GM18507 (cell line): ENCODE data around the gene BICDL2.
"Not testable (repeated sequence)": the region's sequence is repeated elsewhere in the genome, so short reads cannot be mapped to it uniquely, and the experiment has no call there.

Experiments used
- DNase-seq: peaks from one replicate; pipeline ENCODE4 v3.0.0; 2011; ENCODE audit warnings: low read depth; ENCODE audit not compliant: insufficient read length; ENCODE audit errors: extremely low spot score
- FAIRE-seq: peaks from 2 replicates; lab custom pipeline; 2011; peaks lifted over from hg19 to GRCh38; lab: Jason Lieb, UNC

BICDL2 gene

GRCh38 chr16:3066440-3066748 lies 29.6 kb upstream of the BICDL2 start:
- DNase-seq (no peak), FAIRE-seq (no peak)

- FAIRE-seq = no peak
- DNase-seq = no peak
Measured at GRCh38 chr16:3065742-3066439, 29.1 kb upstream of the BICDL2 start.

DNA sequence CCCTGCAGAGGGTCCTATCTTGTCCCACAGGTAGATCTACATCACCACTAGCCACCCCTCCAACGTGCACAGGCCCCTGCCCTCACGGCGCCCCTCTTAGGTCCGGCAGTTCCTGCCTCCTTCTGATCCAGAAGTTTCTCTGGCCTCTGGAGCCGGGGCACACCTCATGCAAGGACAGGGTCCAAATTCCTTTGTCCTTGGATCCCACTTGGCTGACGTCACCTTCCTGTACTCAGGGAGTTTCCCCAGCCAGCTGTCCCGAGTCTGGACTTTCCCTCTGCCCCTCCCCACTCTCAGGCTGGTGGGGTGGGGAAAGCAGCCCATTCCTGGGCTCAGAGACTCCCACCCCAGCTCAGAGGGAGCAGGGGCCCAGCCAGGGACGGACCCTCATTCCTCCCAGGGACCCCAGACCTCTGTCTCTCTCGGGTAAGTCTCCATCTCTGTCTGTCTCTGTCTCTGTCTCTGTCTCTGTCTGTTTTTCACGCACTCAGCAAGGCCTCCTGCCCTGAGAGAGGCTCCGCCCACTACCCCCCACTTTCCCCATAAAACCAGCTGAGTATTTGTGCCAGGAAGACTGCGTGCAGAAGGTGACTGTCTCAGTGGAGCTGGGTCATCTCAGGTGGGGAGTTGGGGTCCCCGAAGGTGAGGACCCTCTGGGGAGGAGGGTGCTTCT lies 28.5 kb upstream of the BICDL2 start, which contains the start of gene IL32:
Gene IL32, plus strand, starts transcription at position 572 of the 673 bp plus-strand sequence. CDS start 172 bp downstream, outside the sequence.
- DNase-seq (no peak), FAIRE-seq (peak; percentile 65)

- FAIRE-seq (no peak), DNase-seq (no peak)
Measured at GRCh38 chr16:3063625-3064386, 27.1 kb upstream of the BICDL2 start.

DNA sequence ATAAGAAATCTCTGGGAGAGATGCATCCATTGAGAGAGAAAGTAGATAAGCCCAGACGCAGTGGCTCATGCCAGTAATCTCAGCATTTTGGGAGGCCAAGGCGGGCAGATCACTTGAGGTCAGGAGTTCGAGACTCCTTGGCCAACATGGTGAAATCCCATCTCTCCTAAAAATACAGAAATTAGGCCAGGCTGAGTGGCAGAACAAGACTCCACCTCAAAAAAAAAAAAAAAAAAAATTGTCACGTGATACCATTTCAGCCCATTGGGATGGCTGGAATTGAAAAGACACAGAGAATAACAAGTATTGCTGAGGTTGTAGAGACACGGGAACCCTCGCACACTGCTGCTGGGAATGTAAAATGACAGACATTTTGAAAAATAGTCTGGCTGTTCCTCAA lies 25.8 kb upstream of the BICDL2 start:
- FAIRE-seq (no peak), DNase-seq (no peak)

GRCh38 chr16:3060339-3061127 lies 23.8 kb upstream of the BICDL2 start:
- FAIRE-seq = no peak
- DNase-seq = no peak

- no peak for DNase-seq
- FAIRE-seq = no peak
Measured at GRCh38 chr16:3059723-3060242, 23.0 kb upstream of the BICDL2 start.

- FAIRE-seq (peak; percentile 64), DNase-seq (peak; percentile 88)
Measured at GRCh38 chr16:3059041-3059722, 22.4 kb upstream of the BICDL2 start.

DNA sequence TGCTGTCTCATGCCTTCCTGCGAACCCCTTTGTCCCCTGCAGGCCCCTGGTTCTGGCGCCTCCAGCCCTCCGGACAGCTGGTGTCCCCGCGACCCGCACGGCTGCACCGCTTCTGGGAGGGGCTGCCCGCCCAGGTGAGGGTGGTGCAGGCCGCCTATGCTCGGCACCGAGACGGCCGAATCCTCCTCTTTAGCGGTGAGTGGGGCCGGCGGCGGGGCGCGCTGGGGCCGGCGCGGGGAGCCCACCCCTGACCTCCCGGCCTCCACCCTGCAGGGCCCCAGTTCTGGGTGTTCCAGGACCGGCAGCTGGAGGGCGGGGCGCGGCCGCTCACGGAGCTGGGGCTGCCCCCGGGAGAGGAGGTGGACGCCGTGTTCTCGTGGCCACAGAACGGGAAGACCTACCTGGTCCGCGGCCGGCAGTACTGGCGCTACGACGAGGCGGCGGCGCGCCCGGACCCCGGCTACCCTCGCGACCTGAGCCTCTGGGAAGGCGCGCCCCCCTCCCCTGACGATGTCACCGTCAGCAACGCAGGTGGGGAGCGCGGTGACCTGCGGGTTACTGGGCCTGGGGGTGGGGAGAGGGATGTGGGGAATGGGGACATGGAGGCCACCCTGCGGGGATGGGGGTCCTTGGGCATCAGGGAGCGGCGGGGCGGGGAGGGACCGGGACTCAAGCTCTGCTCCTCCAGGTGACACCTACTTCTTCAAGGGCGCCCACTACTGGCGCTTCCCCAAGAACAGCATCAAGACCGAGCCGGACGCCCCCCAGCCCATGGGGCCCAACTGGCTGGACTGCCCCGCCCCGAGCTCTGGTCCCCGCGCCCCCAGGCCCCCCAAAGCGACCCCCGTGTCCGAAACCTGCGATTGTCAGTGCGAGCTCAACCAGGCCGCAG lies 21.6 kb upstream of the BICDL2 start:
- FAIRE-seq (no peak), DNase-seq (no peak)

GRCh38 chr16:3057181-3058138 lies 20.7 kb upstream of the BICDL2 start:
- no peak for FAIRE-seq
- no peak for DNase-seq

DNA sequence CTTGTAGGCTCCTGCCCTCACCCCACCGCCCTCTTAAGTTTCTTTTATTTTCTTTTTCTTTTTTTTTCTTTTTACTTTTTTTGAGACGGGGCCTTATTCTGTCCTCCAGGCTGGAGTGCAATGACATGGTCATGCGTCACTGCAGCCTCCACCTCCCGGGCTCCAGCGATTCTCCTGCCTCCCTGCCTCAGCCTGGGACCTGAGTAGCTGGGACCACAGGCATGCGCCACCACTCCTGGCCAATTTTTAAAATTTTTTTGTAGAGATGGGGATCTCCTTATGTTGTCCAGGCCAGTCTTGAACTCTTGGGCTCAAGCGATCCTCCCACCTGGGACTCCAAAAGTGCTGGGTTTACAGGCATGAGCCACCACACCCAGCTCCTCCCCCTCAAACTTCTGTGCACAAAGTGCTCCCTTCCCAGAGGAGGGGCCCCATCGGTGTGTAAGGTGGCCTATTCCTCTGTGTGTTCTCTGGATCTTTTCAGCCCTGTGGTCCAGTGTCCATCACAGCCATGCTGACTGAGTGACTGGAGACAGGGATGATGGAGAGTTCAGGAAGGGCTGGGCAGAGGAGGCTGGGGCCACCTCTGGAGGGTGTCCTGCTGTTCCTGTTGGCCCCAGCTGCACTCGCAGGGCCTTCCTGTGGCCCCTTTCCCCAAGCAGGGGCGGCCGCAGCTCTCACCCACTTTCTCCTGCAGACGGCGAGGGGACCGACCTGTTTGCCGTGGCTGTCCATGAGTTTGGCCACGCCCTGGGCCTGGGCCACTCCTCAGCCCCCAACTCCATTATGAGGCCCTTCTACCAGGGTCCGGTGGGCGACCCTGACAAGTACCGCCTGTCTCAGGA lies 19.8 kb upstream of the BICDL2 start:
- no peak for DNase-seq
- no peak for FAIRE-seq

DNA sequence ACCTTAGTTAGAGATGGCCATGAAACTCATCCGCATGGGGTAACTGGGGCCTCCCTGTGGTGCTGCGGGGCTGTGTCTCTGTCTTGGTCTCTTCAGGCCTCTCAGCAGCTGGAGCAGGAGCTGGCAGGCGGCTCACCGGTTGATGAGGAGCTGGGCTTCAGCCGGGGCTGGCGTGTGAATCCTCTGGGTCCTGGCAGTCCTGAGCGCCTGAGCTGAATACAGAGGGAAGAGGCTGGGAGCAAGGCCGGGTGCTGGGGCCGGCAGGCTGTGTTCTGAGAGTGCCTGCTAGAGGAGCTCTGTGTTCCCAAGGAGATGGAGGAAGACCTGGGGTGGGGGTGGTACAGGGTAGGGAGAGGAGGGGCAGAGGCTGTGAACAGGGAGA lies 19.0 kb upstream of the BICDL2 start:
- FAIRE-seq, DNase-seq: not testable (repeated sequence)

DNA sequence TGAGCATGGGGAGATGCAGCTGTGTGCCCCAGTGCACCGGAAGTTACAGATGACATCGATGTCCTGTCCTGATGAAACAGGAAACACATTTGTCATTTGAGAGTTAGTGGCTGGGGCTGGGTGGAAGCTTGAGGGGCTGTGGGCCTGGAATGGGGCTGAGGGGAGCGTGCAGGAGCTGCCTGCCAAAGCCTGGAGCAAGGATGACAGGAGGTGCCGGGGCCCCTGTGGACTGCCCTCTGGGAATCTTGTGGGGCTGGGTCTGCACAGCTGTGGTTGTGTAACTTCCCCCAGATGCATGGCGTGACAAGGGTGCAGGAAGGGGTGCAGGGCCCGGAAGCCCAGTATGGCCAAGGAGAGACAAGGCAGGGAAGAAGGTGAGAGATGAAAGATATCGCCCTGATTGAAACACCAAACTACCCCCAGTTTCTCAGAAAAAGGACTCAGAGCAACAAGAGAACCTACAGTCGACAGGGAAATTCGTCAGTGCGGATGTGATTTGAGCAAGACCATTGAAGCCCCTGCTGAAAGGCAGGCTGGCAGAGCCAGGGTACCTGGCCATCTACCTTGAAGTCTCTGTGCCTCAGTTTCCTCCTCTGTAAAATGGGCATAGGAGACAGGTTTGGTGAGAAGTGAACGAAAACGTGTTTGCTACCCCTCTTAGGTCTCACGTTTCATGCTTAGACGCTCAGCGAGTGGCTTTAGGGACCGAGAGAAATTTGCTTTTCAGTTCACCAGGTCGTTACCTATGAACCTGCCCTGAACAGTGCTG lies 18.4 kb upstream of the BICDL2 start:
- DNase-seq (no peak), FAIRE-seq (peak; percentile 63)

- not testable (repeated sequence) for FAIRE-seq, DNase-seq
Measured at GRCh38 chr16:3053330-3053710, 16.6 kb upstream of the BICDL2 start.

- not testable (repeated sequence) for DNase-seq, FAIRE-seq
Measured at GRCh38 chr16:3052571-3053329, 16.0 kb upstream of the BICDL2 start.
